Tibial nerve (tissue), 4 donors: Measurements from ENCODE around the gene SUSD3. TPM values are rescaled to one million over a fixed set of nuclear protein-coding genes. Genes with fewer than 3 reads are reported as not detected.

Experiments
- DNase-seq, 2 donors: peaks; one replicate each; pipeline ENCODE4 v3.0.0-alpha.2; 2019; ENCODE audit warnings: low spot score in 2 of 2
- H3K27ac ChIP-seq, 4 donors: fragments of 200-600 bp; sonication (generic) in 3 of 4; one replicate each; pipeline ENCODE4 v1.5.1; 2017 to 2019; ENCODE audit warnings: mild to moderate bottlenecking in 1 of 4
- H3K27me3 ChIP-seq, 2 donors: fragments of 200-600 bp; sonication (generic) in 1 of 2; one replicate each; pipeline versions ENCODE4 v1.5.1 to v1.6.0; 2017 to 2019
- H3K36me3 ChIP-seq, 3 donors: fragments of 200-600 bp; sonication (generic); one replicate each; pipeline ENCODE4 v1.5.1; 2018 to 2019
- H3K4me1 ChIP-seq, 4 donors: fragments of 200-600 bp; sonication (generic) in 3 of 4; one replicate each; pipeline ENCODE4 v1.5.1; 2017 to 2019
- H3K4me3 ChIP-seq, 4 donors: fragments of 200-600 bp; sonication (generic) in 3 of 4; one replicate each; pipeline ENCODE4 v1.5.1; 2017 to 2019; ENCODE audit warnings: mild to moderate bottlenecking in 1 of 4, moderate library complexity in 1 of 4
- H3K9me3 ChIP-seq, 4 donors: fragments of 200-600 bp; sonication (generic) in 3 of 4; one replicate each; pipeline ENCODE4 v1.5.1; 2017 to 2019
- EP300 ChIP-seq, 2 donors: sonication (generic); formaldehyde crosslinking; IDR thresholded peaks; one replicate each; pipeline ENCODE4 v1.6.1; 2017; ENCODE audit warnings: antibody characterized with exemption in 2 of 2, mild to moderate bottlenecking in 1 of 2
- POLR2A ChIP-seq, 2 donors: fragments of 450-650 bp; IDR thresholded peaks; one replicate each; pipeline ENCODE4 v1.6.1; 2017; ENCODE audit warnings: antibody characterized with exemption in 2 of 2, mild to moderate bottlenecking in 2 of 2, moderate library complexity in 2 of 2
- WGBS, 2 donors: methylation state at CpG; one replicate each; pipeline ENCODE4 v1.1.5; 2018; 5-methylcytosine and 5-hydroxymethylcytosine counted together
- total RNA-seq, 4 donors: library from RNA; depleted of rRNA; stranded (reverse); fragments of >200 nt; gene quantifications; one replicate each; pipeline ENCODE4 v1.1.0, GENCODE V29; 2016
- TF ChIP-seq, protein P1 (sequence below), 5 experiments: fragments of 200-600 bp in 3 of 5; fragments of 450-650 bp in 2 of 5; sonication (generic) in 3 of 5; IDR thresholded peaks; one replicate each; pipeline ENCODE4 v1.5.1; 2016 to 2019; ENCODE audit warnings: antibody characterized with exemption in 5 of 5, mild to moderate bottlenecking in 3 of 5, moderate library complexity in 2 of 5

Gene SUSD3
- total RNA-seq, 4 donors from 2014 or later: 3.0 to 4.2 (median 3.7) TPM; not detected in 1

- Histone ChIP-seq H3K4me3 (no peak overlapping the region), H3K9me3 (peaks cover 0 to 11% (median 0%) of the 10 kb centered on the region in 4 donors), H3K36me3 (no peaks in the 10 kb centered on the region), H3K4me1 (peaks cover 0 to 57% (median 40%) of the 10 kb centered on the region in 4 donors), H3K27ac (peak overlapping the region in 3 of 4 donors; percentile 92 to 98 (median 97)), H3K27me3 (no peaks in the 10 kb centered on the region)
- WGBS, 2 donors: 27 to 42% methylated on average over 11 of the region's 11 CpGs
- TF ChIP-seq, protein P1, sequence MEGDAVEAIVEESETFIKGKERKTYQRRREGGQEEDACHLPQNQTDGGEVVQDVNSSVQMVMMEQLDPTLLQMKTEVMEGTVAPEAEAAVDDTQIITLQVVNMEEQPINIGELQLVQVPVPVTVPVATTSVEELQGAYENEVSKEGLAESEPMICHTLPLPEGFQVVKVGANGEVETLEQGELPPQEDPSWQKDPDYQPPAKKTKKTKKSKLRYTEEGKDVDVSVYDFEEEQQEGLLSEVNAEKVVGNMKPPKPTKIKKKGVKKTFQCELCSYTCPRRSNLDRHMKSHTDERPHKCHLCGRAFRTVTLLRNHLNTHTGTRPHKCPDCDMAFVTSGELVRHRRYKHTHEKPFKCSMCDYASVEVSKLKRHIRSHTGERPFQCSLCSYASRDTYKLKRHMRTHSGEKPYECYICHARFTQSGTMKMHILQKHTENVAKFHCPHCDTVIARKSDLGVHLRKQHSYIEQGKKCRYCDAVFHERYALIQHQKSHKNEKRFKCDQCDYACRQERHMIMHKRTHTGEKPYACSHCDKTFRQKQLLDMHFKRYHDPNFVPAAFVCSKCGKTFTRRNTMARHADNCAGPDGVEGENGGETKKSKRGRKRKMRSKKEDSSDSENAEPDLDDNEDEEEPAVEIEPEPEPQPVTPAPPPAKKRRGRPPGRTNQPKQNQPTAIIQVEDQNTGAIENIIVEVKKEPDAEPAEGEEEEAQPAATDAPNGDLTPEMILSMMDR (IDR thresholded peaks at IDR 0.05): no peak
- no peak for TF ChIP-seq EP300 (IDR thresholded peaks at IDR 0.05)
- TF ChIP-seq POLR2A (IDR thresholded peaks at IDR 0.05): no peak
- no peak for DNase-seq
These were observed 34.8 kb downstream of the SUSD3 start for GRCh38 chr9:93093127-93093876.

DNA sequence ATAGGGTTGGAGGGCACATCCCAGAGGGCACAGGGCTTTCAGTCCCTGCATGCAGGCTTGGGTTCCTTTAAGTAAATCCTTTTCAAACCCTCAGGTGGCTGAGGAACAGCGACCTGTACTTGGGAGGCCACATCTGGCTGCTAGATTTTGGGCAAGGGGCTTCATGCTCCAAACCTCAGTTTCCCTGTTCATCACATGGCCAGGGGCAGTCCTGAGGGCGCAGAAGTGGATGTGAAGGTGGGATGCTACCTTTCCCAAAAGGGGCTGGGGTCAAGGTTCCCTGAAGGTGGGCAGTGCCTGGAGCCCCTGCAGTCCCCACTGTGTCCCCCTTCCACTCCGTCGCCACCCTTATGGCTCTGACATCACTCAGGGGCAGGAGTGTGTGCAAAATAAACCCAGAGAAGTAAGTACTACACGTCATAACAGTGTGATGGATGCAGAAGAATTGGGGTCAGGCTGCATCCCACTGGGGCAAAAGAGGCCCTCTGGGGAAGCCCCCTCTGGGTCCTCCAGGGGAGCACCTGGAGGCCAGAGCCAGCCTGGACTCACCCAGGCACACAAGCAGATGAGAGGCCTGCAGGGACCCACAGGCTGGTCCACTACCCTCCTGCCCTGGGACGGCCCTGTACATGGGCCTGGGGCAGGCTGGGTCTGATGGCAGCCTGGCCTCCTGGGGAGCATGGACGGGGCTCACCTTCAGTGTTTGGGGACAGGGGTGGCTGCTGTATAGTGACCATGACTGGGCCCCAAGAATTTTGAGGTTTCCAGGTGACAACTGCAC, 35.6 kb downstream of the SUSD3 start:
- Histone ChIP-seq H3K27ac (peak overlapping the region in 3 of 4 donors; percentile 92 to 98 (median 97)), H3K4me1 (peaks cover 0 to 65% (median 46%) of the 10 kb centered on the region in 4 donors), H3K36me3 (no peaks in the 10 kb centered on the region), H3K9me3 (peaks cover 0 to 11% (median 0%) of the 10 kb centered on the region in 4 donors), H3K27me3 (no peaks in the 10 kb centered on the region), H3K4me3 (no peak overlapping the region)
- no peak for DNase-seq
- WGBS, 2 donors: 53 to 78% methylated on average over 5 to 7 of the region's 7 CpGs
- TF ChIP-seq, protein P1 (IDR thresholded peaks at IDR 0.05): no peak

- Histone ChIP-seq H3K27me3 (no peaks in the 10 kb centered on the region), H3K27ac (peak overlapping the region; percentile 92 to 98 (median 96)), H3K4me3 (peak overlapping the region; percentile 29 to 100 (median 46)), H3K36me3 (no peaks in the 10 kb centered on the region), H3K9me3 (peaks cover 0 to 11% (median 0%) of the 10 kb centered on the region in 4 donors), H3K4me1 (peaks cover 0 to 71% (median 52%) of the 10 kb centered on the region in 4 donors)
- 40 to 50% methylated on average over 11 of the region's 11 CpGs for WGBS, 2 donors
- peak in 1 of 2 donors; percentile 54 for DNase-seq
- TF ChIP-seq POLR2A (IDR thresholded peaks at IDR 0.05): no peak
- TF ChIP-seq, protein P1 (IDR thresholded peaks at IDR 0.05): no peak
- no peak for TF ChIP-seq EP300 (IDR thresholded peaks at IDR 0.05)
These were observed 36.2 kb downstream of the SUSD3 start for GRCh38 chr9:93094658-93095204.

- peak overlapping the region; percentile 29 to 100 (median 70) for H3K4me3 ChIP-seq
- 4 to 9% methylated on average over 42 to 49 of the region's 95 CpGs for WGBS, 2 donors
- H3K27me3 ChIP-seq: no peaks in the 10 kb centered on the region
- peaks cover 0 to 11% (median 0%) of the 10 kb centered on the region in 4 donors for H3K9me3 ChIP-seq
- H3K36me3 ChIP-seq: no peaks in the 10 kb centered on the region
- DNase-seq: peak; percentile 99
- H3K27ac ChIP-seq: peak overlapping the region; percentile 94 to 98 (median 96)
- peaks cover 0 to 78% (median 53%) of the 10 kb centered on the region in 4 donors for H3K4me1 ChIP-seq
- peak in 1 of 2 donors; percentile 82 for TF ChIP-seq EP300 (IDR thresholded peaks at IDR 0.05)
- TF ChIP-seq, protein P1 (IDR thresholded peaks at IDR 0.05): peak in 2 of 5 experiments; percentile 28 to 34
- TF ChIP-seq POLR2A (IDR thresholded peaks at IDR 0.05): peak; percentile 71 to 90
These were observed 37.0 kb downstream of the SUSD3 start for GRCh38 chr9:93095205-93096130.
